GM21576 (cell line): Measurements from ENCODE around the gene IQCN.
A peak's percentile ranks its signal among the peaks of the same experiment; 100 is the strongest.

Source experiments
- ATAC-seq: cut with Tn5 transposase; IDR thresholded peaks from one replicate; pipeline ENCODE4 v1.9.1; 2021; ENCODE audit warnings: mild to moderate bottlenecking, moderate library complexity; ENCODE audit not compliant: unreplicated experiment

The IQCN gene

DNA sequence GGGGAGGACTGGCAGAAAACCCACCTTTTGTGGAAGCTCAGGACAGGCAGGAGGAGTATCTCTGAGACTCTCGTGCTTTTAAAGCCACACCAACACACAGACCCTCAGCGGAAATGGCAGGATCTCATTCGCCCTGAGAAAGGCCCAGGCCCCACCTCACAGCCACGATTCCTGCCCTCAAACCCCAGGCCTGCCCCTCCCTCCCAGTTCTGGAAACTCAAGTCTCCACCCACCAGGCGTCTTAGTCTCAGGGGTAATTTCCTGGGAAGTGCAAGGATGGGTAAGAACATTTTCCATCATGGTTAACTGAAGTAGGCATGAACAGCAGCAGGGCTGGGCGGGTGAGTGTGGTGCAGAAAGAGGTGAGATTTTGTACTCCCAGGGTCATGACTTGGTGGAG is 40.1 kb downstream of the IQCN start:
- no peak for ATAC-seq

- no peak for ATAC-seq
Observed at GRCh38 chr19:18233224-18233825, 40.9 kb downstream of the IQCN start.

DNA sequence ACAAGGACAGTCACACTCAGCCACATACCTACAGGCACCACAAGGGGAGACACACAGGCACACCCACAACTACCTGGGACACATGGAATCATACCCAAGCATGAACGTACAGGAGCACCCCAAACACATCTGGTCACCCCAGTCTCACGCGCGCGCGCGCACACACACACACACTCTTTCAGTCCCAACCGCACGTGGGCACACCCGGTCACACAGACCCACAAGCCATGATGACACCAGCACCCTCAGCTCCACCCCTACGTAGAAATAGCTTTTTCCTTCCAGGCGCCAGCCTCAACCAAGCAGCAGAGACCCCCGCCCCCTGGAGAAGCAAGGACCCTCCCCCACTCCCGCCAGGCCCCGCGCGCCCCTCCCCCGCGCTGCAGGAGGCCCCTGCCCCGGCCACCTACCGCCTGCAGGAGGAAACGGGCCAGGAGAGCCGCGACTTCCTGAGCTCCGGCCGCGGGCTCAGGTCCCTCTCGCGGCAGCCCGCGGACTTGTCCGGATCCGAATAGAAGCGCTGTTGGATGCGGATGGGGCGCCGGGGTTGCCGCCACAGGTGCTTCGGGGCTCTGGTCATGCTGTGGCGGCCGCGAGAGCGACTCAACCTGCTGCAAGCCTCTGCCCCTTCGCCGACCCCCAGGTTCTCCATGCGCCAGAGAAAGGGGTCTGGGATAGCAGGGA is 41.6 kb downstream of the IQCN start:
- ATAC-seq = no peak

DNA sequence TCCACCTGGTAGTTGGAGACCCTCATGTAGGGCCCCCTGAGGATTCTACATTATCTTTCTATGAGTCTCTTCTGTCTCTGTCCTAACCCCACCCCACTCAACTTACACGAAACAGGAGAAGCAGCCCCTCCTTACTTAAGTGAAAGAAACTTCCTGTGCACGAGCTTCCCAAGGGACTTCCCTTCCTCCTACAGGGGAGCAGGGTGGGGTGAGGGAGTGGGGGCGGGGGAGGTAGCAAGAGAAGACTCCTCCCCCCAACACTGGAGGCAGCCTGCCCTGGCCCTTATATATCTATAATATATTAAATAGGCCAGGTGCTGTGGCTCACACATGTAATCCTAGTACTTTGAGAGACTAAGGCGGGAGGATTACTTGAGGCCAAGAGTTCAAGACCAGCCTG is 42.5 kb downstream of the IQCN start:
- ATAC-seq = no peak

- no peak for ATAC-seq
Observed at GRCh38 chr19:18230941-18231734, 43.1 kb downstream of the IQCN start.

DNA sequence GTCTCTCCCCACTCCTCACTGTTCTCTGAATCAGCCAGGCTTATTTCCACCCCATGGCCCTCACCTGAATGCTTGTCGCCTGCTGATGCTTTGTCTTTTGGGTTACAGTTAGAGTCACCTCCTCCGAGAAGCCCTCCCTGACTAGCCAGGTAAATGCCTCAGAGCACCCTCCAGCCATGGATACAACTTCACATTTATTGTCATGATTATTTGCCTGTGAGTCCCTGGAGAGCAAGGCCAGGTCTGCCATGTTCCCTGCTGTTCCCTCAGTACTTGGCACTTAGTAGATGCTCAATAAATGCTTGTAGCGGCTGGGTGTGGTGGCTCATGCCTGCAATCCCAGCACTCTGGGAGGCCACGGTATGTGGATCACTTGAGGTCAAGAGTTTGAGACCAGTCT is 44.3 kb downstream of the IQCN start:
- no peak for ATAC-seq

GRCh38 chr19:18229474-18229873 is 44.8 kb downstream of the IQCN start:
- ATAC-seq = no peak

DNA sequence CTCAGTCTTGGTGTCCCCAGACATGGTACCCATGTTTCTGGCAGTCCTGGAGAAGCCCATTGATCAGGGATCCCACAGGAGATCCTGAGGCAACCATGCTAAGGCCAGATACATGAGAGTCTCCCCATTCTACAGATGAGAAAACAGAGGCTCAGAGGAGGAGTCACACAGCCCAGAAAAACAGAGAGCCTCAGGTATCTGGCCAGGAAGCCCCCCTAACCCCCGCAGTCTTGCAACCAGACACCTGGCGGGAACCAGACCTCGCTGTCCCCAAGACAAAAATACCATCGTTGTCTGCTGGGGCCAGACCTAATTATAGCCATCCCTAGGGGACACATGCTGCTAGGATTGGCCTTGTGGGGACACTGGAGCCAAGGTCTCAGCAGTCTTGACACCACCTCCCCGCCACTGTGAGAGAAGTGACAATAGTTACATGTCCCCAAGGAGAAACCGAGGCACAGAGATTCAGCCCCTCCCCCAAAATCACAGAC is 46.4 kb downstream of the IQCN start:
- no peak for ATAC-seq

DNA sequence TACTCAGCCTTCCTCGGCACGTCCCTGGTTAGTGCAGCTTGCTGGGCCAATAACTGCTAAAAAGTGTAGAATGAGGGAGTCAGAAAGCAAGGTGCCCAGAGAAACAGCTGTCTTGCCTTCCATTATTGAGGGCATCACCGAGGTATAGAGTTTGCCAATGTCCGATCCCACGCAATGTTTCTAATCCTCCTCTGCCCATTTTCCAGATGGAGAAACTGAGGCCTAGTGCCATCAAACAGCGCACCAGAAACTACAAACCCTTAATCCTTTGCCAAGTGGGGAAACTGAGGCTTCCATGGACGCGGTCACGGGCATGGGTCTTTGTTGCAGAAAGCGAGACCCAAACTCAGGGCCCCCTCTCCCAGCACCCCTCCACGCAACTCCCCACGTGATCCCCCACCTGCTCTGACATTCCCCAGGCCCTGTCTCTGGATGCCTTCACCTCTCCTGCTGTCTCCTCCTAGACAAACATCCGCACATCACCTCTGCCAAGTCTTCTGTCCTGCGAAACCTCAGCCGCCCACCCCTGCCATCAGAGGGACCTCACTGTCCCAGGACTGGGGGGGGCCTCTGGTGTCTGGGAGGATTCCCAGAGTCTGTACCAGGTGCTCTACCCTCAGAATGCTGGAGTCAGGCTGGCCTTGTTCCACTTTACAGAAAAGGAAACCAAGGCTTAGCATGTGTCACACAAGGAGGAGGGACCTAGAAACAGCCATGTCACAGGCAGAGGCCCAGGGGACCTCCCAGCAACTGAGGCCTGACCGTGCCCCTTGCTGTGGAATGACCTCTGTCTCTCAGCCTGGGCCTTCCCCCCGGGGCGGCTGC is 47.1 kb downstream of the IQCN start:
- ATAC-seq = no peak

- ATAC-seq = no peak
Observed at GRCh38 chr19:18225702-18226468, 48.4 kb downstream of the IQCN start, which contains the start of gene PDE4C. TSS of gene PDE4C (minus strand) at chr19:18226438. CDS start at chr19:18226415, 23 bp downstream.

- no peak for ATAC-seq
Observed at GRCh38 chr19:18225355-18225701, 48.9 kb downstream of the IQCN start.

DNA sequence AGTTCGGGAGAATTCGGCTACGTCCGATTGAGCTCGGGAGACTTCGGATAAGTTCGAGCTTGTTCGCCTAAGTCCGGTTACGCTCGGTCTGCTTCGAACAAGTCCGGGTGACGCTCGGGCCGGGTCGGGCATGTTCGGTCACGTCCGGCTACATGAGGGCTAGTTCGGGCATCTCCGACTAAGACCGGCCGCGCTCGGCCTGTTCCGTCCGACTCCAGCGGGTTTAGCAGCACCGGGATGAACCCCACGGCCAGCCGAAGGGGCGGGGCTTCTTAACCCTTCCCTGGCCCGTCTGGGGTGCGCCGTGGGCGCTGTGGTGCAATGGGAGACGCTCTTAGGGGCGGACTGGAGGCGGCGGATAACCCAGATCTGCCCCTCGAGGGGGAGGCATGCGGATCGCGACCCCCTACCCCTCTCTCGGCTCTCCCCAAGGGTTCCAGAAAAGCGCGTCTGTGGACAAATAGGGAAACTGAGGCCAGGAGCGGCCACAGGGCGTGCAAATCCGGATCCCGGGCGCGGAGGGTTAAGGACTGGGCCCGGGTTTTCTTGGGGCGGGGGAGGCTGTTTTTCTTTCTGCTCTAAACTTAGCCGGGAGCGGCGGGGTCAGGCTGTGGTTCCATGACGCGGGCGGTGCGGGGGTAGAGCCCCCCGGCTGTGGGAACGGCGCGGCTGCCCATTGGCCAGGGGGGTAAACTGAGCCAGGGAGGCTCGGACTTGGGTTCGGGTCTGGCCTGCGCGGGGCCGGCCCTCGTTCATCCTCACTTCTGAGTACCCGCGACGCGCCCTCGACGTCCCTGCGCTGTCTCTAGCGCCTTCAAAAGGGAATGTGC is 49.5 kb downstream of the IQCN start:
- ATAC-seq = peak; percentile 88

GRCh38 chr19:18223860-18224524 is 50.3 kb downstream of the IQCN start:
- no peak for ATAC-seq

- ATAC-seq = no peak
Observed at GRCh38 chr19:18221815-18222725, 52.2 kb downstream of the IQCN start.

DNA sequence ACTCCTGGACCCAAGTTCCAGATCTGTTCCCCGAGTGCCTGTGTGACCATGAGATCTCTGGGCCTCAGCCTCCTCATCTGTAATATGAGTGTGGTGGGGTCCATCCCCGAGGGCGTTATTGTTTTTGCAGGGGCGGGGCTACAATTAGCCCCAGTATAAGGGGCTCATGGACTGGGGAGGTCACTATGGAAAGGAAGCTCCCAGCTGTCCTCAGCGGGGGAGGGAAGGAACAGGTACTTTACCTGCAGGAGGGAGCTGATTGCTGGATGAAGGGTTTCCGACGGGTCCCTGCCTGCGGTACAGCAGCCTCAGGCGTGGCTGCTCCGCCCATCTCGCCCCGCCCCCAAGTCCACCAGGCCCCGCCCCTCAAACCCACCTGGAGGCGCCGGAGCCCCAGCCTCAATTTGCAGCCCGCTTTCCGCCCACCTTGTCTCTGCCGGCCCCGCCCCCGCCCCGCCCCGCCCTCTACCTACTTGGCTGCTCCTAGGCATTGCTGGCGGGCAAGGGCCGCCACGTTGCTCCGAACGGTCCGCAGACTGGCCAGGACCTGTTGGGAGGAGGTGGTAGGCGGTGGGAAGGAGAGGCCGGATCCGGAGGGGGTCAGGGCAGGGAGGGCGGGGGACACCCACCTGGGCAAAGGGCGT is 53.5 kb downstream of the IQCN start:
- ATAC-seq = no peak

DNA sequence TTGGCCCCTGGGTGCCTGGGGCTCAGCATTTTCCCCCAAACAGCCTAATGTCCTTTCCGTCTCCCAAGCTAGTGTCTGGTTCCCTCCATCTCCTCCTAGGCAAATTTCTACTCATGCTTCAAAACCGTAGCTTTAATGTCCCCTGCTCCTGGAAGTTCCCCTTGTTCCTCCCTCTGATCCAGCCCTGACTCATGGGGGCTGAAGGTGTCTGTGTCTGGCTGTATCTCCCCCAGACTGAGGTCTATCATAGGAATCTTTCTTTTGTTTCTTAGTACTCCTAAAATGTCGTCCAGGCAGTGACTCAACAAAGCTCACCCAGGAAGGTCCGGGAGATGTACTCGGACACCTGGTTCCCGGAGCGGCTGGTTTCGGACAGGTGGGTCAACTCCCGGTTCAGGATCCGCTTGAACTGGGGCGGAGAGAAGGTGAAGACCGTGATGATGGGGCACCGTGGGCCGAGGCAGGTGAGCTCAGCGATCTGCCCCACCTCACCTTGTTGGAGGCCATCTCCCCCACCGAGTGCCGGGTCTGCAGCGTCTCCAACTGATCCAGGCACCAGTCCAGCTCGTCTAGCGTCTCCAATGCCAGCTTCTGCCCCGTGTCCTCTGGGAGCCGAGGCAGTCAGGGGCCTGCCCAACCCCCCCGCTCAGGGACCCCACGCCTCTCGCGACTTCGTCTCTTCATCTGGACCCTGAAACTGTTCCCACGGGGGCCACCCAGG is 54.2 kb downstream of the IQCN start:
- no peak for ATAC-seq

GRCh38 chr19:18218600-18218999 is 55.7 kb downstream of the IQCN start:
- ATAC-seq = no peak
